Measurements from ENCODE around the gene RPS13. TPM values are rescaled to one million over a fixed set of nuclear protein-coding genes. Genes with fewer than 3 reads are reported as not detected.

RPS13 gene
- 952 and 1,230 TPM in 2 replicates for total RNA-seq

GRCh38 chr11:17077520-17078401, at the start of gene RPS13:
TSS of gene RPS13 (minus strand) at chr11:17077667. CDS start at chr11:17077641, 26 bp downstream.

Other genes starting within 250 kb of the RPS13 start
- 0.71 and 17.3 TPM in 2 replicates for gene PLEKHA7, start 63.3 kb downstream of the RPS13 start, total RNA-seq
- gene PIK3C2A, start 130.3 kb upstream of the RPS13 start, total RNA-seq, result 25.1 and 39.7 TPM in 2 replicates
- gene NUCB2, start 199.1 kb upstream of the RPS13 start, total RNA-seq, result 77.8 and 90.5 TPM in 2 replicates

Measured in myometrial cell (primary cell).